H1 (cell line): Measurements from ENCODE around the gene ZIC5. TPM values are rescaled to one million over a fixed set of nuclear protein-coding genes. Genes with fewer than 3 reads are reported as not detected.

Experiments
- CTCF ChIA-PET: fragments of 300-600 bp; sonication (Branson Sonifier 250); formaldehyde crosslinking; loops from one replicate; lab custom pipeline; 2021; ENCODE audit not compliant: partially characterized antibody; lab: Charles Lee
- POLR2A ChIA-PET: fragments of 300-600 bp; sonication (Branson Sonifier 250); formaldehyde crosslinking; loops from one replicate; lab custom pipeline; 2021; ENCODE audit warnings: inconsistent platforms; ENCODE audit not compliant: partially characterized antibody; lab: Charles Lee
- DNase-seq, 2 experiments: peaks; one replicate each; pipeline versions ENCODE4 v3.0.0 to v3.0.0-alpha.2; 2010 to 2022; ENCODE audit warnings: low spot score in 2 of 2, low read depth in 1 of 2, mixed read lengths in 1 of 2
- FAIRE-seq: peaks from 2 replicates; lab custom pipeline; 2011; peaks lifted over from hg19 to GRCh38; lab: Jason Lieb, UNC
- H2AFZ ChIP-seq: 2 replicates; pipeline ENCODE4 v1.8.1; 2012; ENCODE audit warnings: low read length, inconsistent platforms
- H2AK5ac ChIP-seq: 2 replicates; pipeline ENCODE4 v1.6.1; 2013; ENCODE audit warnings: low read depth, low read length
- H2BK120ac ChIP-seq: replicated peaks from 2 replicates; pipeline ENCODE3; 2013; ENCODE audit warnings: low read depth, low read length, inconsistent platforms
- H2BK12ac ChIP-seq: 2 replicates; pipeline ENCODE4 v1.6.1; 2013; ENCODE audit warnings: low read depth, low read length
- H2BK15ac ChIP-seq: 2 replicates; pipeline ENCODE4 v1.6.1; 2013; ENCODE audit warnings: low read length
- H2BK20ac ChIP-seq: 2 replicates; pipeline ENCODE4 v1.6.1; 2013; ENCODE audit warnings: low read length
- H2BK5ac ChIP-seq: 2 replicates; pipeline ENCODE4 v1.6.1; 2013; ENCODE audit warnings: low read depth, low read length
- H3K14ac ChIP-seq: 2 replicates; pipeline ENCODE4 v1.6.1; 2013; ENCODE audit warnings: inconsistent platforms; ENCODE audit not compliant: insufficient read length
- H3K18ac ChIP-seq: 2 replicates; pipeline ENCODE4 v1.6.1; 2013; ENCODE audit warnings: low read length; ENCODE audit errors: extremely low read depth
- H3K23ac ChIP-seq: 2 replicates; pipeline ENCODE4 v1.6.1; 2013; ENCODE audit warnings: inconsistent platforms; ENCODE audit not compliant: insufficient read length
- H3K23me2 ChIP-seq: 2 replicates; pipeline ENCODE4 v1.6.1; 2013; ENCODE audit warnings: low read depth, low read length
- H3K27ac ChIP-seq: 2 replicates; pipeline ENCODE4 v1.6.1; 2011; ENCODE audit warnings: low read depth, low read length, inconsistent platforms
- H3K27me3 ChIP-seq, 4 experiments: replicated peaks in 1 of 4; 1 replicate in 1 of 4; 2 replicates in 3 of 4; pipeline versions ENCODE4 v1.6.1 to v1.8.1; 2011 to 2013; ENCODE audit warnings: low read length in 3 of 4, mild to moderate bottlenecking in 3 of 4, inconsistent platforms in 2 of 4, mixed read lengths in 2 of 4, moderate library complexity in 1 of 4; ENCODE audit not compliant: control insufficient read depth in 3 of 4, insufficient read depth in 3 of 4; ENCODE audit errors: extremely low read depth in 1 of 4
- H3K36me3 ChIP-seq, 4 experiments: 2 replicates each; pipeline versions ENCODE4 v1.6.1 to v1.8.1; 2011 to 2013; ENCODE audit warnings: mild to moderate bottlenecking in 4 of 4, low read length in 3 of 4, moderate library complexity in 2 of 4, control low read depth in 1 of 4, inconsistent platforms in 1 of 4; ENCODE audit not compliant: insufficient read depth in 4 of 4, control insufficient read depth in 2 of 4
- H3K4ac ChIP-seq: replicated peaks from 2 replicates; pipeline ENCODE3; 2013; ENCODE audit warnings: low read length, low read depth, mixed read lengths, inconsistent platforms; ENCODE audit not compliant: insufficient read length
- H3K4me1 ChIP-seq, 4 experiments: replicated peaks in 1 of 4; 1 replicate in 1 of 4; 2 replicates in 3 of 4; pipeline versions ENCODE4 v1.6.1 to v1.8.1; 2011 to 2013; ENCODE audit warnings: low read length in 3 of 4, inconsistent platforms in 2 of 4, mixed read lengths in 1 of 4; ENCODE audit not compliant: insufficient read depth in 4 of 4, control insufficient read depth in 3 of 4
- H3K4me2 ChIP-seq, 2 experiments: 2 replicates each; pipeline versions ENCODE4 v1.6.1 to v1.8.1; 2011 to 2013; ENCODE audit warnings: low read depth in 2 of 2, low read length in 2 of 2, control low read depth in 1 of 2, inconsistent platforms in 1 of 2, mild to moderate bottlenecking in 1 of 2; ENCODE audit not compliant: insufficient read depth in 1 of 2
- H3K4me3 ChIP-seq, 4 experiments: fragments of 200-600, 300-600 bp in 1 of 4; sonication (generic), shearing (Covaris generic), sonication (Bioruptor Twin) in 1 of 4; 2 replicates each; pipeline versions ENCODE4 v1.5.1 to v1.8.1; 2011 to 2016; ENCODE audit warnings: low read length in 4 of 4, low read depth in 3 of 4, control low read depth in 2 of 4, inconsistent platforms in 2 of 4, mild to moderate bottlenecking in 2 of 4, mixed read lengths in 1 of 4, moderate library complexity in 1 of 4; ENCODE audit not compliant: insufficient read depth in 2 of 4; ENCODE audit errors: extremely low read depth in 1 of 4
- H3K56ac ChIP-seq: replicated peaks from 2 replicates; pipeline ENCODE3; 2013; ENCODE audit warnings: low read depth, mild to moderate bottlenecking, mixed read lengths, low read length, inconsistent platforms; ENCODE audit not compliant: insufficient read length
- H3K79me1 ChIP-seq: 2 replicates; pipeline ENCODE4 v1.6.1; 2013; ENCODE audit warnings: low read depth, low read length, control low read depth
- H3K79me2 ChIP-seq, 2 experiments: 2 replicates each; pipeline versions ENCODE4 v1.6.1 to v1.8.1; 2012 to 2013; ENCODE audit warnings: low read length in 2 of 2, mild to moderate bottlenecking in 2 of 2, inconsistent platforms in 1 of 2; ENCODE audit not compliant: insufficient read depth in 2 of 2, control insufficient read depth in 1 of 2
- H3K9ac ChIP-seq, 4 experiments: replicated peaks in 1 of 4; 1 replicate in 1 of 4; 2 replicates in 3 of 4; pipeline versions ENCODE4 v1.6.1 to v1.8.1; 2011 to 2013; ENCODE audit warnings: low read depth in 3 of 4, low read length in 3 of 4, control low read depth in 2 of 4, mild to moderate bottlenecking in 2 of 4, moderate library complexity in 2 of 4, inconsistent platforms in 1 of 4; ENCODE audit errors: extremely low read depth in 1 of 4
- H3K9me3 ChIP-seq, 2 experiments: 2 replicates each; pipeline versions ENCODE4 v1.6.1 to v1.8.1; 2012 to 2013; ENCODE audit warnings: mild to moderate bottlenecking in 2 of 2, moderate library complexity in 2 of 2, control low read depth in 1 of 2, inconsistent platforms in 1 of 2, low read depth in 1 of 2, low read length in 1 of 2, mixed read lengths in 1 of 2; ENCODE audit not compliant: insufficient read depth in 2 of 2
- H4K20me1 ChIP-seq, 2 experiments: replicated peaks in 1 of 2; 2 replicates each; pipeline versions ENCODE3 to v1.8.1; 2011 to 2013; ENCODE audit warnings: inconsistent platforms in 2 of 2, low read length in 2 of 2, mild to moderate bottlenecking in 1 of 2; ENCODE audit not compliant: insufficient read depth in 2 of 2, control insufficient read depth in 1 of 2
- H4K5ac ChIP-seq: 2 replicates; pipeline ENCODE4 v1.6.1; 2013; ENCODE audit warnings: low read length, low read depth, mixed read lengths, inconsistent platforms; ENCODE audit not compliant: insufficient read length
- H4K8ac ChIP-seq: 2 replicates; pipeline ENCODE4 v1.8.0; 2013; ENCODE audit warnings: mild to moderate bottlenecking, moderate library complexity, low read length, inconsistent platforms; ENCODE audit not compliant: insufficient read depth; ENCODE audit errors: extremely low read depth
- H4K91ac ChIP-seq: replicated peaks from 2 replicates; pipeline ENCODE3; 2013; ENCODE audit warnings: low read length, mixed read lengths, inconsistent platforms; ENCODE audit not compliant: insufficient read length
- EZH2 ChIP-seq: fragments of 200-600 bp; sonication (generic); IDR thresholded peaks from 2 replicates; pipeline ENCODE4 v1.7.1; 2012; ENCODE audit warnings: low read depth, mild to moderate bottlenecking, moderate library complexity, low read length, inconsistent platforms; ENCODE audit not compliant: severe bottlenecking
- PHF8 ChIP-seq: fragments of 200-600 bp; sonication (generic); conservative IDR thresholded peaks from 2 replicates; pipeline ENCODE4 v1.7.1; 2012; ENCODE audit warnings: low read depth, mild to moderate bottlenecking, inconsistent platforms, low read length, moderate library complexity
- POLR2A ChIP-seq, 2 experiments: IDR thresholded peaks; 1 replicate in 1 of 2; 2 replicates in 1 of 2; pipeline ENCODE4 v1.6.1; 2011; ENCODE audit warnings: low read depth in 2 of 2, low read length in 2 of 2, mild to moderate bottlenecking in 2 of 2; ENCODE audit errors: control extremely low read depth in 1 of 2
- SP2 ChIP-seq: IDR thresholded peaks from 2 replicates; pipeline ENCODE4 v1.6.1; 2012; ENCODE audit warnings: mild to moderate bottlenecking, low read length, inconsistent platforms
- SRF ChIP-seq: IDR thresholded peaks from 2 replicates; pipeline ENCODE4 v1.6.1; 2011; ENCODE audit warnings: mild to moderate bottlenecking, low read depth, low read length, moderate library complexity
- WGBS, 2 experiments: shearing (Covaris generic) in 1 of 2; methylation state at CpG; one replicate each; pipeline versions ENCODE4 v1.1.6 to v1.1.7; 2013 to 2015; ENCODE audit warnings: low lambda C conversion rate in 2 of 2, mixed read lengths in 2 of 2, inconsistent platforms in 1 of 2, low coverage in 1 of 2, missing lambda C conversion rate in 1 of 2; ENCODE audit not compliant: insufficient replicate concordance in 2 of 2, insufficient coverage in 1 of 2, insufficient read length in 1 of 2; ENCODE audit errors: extremely low coverage in 1 of 2, missing lambda C conversion rate in 1 of 2; 5-methylcytosine and 5-hydroxymethylcytosine counted together
- polyA plus RNA-seq, 7 experiments: library from polyadenylated mRNA; depleted of rRNA in 3 of 7; stranded (reverse) in 5 of 7; unstranded in 2 of 7; fragments of >200 nt in 5 of 7; fragments of 200-250 nt in 2 of 7; gene quantifications; 1 replicate in 5 of 7; 2 replicates in 1 of 7; 4 replicates in 1 of 7; pipeline versions ENCODE4 v1.2.1 to v1.2.3, GENCODE V29; 2011 to 2013; ENCODE audit warnings: missing spikeins in 2 of 7, mixed read lengths in 2 of 7
- total RNA-seq: library from RNA; stranded (reverse); fragmentation: NEBNext Ultra II Directional; extraction: Animal tissue kit (Norgen Biotek cat#: 25700); gene quantifications from 2 replicates; pipeline ENCODE4 v1.2.1, GENCODE V29; 2021

The ZIC5 gene
- total and polyA plus RNA-seq, 2 of the 8 experiments (the other 6 are each of a cell fraction or from before 2014, with no cell fraction given) = 14.2 to 52.7 TPM

DNA sequence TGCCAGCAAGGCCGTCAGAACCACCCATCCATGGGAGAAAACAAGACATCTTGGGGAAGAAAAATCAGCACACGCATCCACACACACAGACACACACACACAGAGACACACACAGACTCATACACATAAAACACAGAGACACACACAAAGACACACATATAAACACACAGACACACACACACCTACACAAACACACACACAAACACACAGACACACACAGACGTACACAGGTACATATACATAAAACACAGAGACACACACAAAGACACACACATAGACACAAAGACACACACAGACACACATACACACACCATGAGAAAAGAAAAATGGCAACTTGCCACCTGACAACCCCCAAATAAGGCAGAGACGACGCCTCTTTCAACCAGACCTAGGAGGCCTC lies 40.6 kb downstream of the ZIC5 start:
- no peaks in the 10 kb centered on the region for H4K20me1 ChIP-seq
- H3K36me3 ChIP-seq = no peaks in the 10 kb centered on the region
- POLR2A ChIA-PET = no interaction called here
- peak overlapping the region; percentile 69; the same call in 1 of the 2 replicates for H2BK12ac ChIP-seq
- H3K9me3 ChIP-seq = no peaks in the 10 kb centered on the region
- CTCF ChIA-PET = interaction anchor here (4.8 kb wide), 1 partner anchor 15 kb away, joined by 27 read pairs; no protein-coding TSS in a partner anchor
- no peaks in the 10 kb centered on the region for H3K79me2 ChIP-seq
- no peak overlapping the region for H3K23ac ChIP-seq
- no peak for TF ChIP-seq SP2
- 0 out of 2 replicates have a peak, but pooled peaks have one; percentile 3 for TF ChIP-seq SRF
- TF ChIP-seq PHF8 = no peak
- no peak for TF ChIP-seq POLR2A (IDR thresholded peaks at IDR 0.05; ENCODE audit: control extremely low read depth in 1 of 2, low read depth in 2 of 2, low read length in 2 of 2)
- TF ChIP-seq EZH2 = no peak
- TF ChIP-seq, all 59 proteins: peak for 1
- H4K8ac ChIP-seq = no peak overlapping the region
- no peak overlapping the region for H3K14ac ChIP-seq
- no peak overlapping the region for H4K5ac ChIP-seq
- H2BK15ac ChIP-seq = peak overlapping the region; percentile 83
- no peak for DNase-seq
- H3K4me2 ChIP-seq = no peak overlapping the region
- H3K4me1 ChIP-seq = peaks cover 0 to 4% (median 2%) of the 10 kb centered on the region in 4 experiments; a peak in 2 of 7 replicates
- no peak overlapping the region for H4K91ac ChIP-seq
- 92% methylated on average over 5 of the region's 5 CpGs; no CpG with 5 or more reads in 1 of the 2 experiments for WGBS, 2 experiments
- H3K27me3 ChIP-seq = no peaks in the 10 kb centered on the region
- H3K9ac ChIP-seq = no peak overlapping the region
- H3K56ac ChIP-seq = no peak overlapping the region
- H2BK20ac ChIP-seq = no peak overlapping the region
- no peaks in the 10 kb centered on the region for H3K79me1 ChIP-seq
- no peaks in the 10 kb centered on the region; the same call in 1 of the 2 replicates for H3K23me2 ChIP-seq
- peak; percentile 13 for FAIRE-seq
- no peak overlapping the region for H3K4ac ChIP-seq
- no peak overlapping the region for H2BK120ac ChIP-seq
- H2AK5ac ChIP-seq = peak overlapping the region; percentile 92
- no peak overlapping the region for H3K4me3 ChIP-seq
- no peak overlapping the region for H3K18ac ChIP-seq
- no peak overlapping the region for H3K27ac ChIP-seq
- no peak overlapping the region for H2AFZ ChIP-seq
- no peak overlapping the region for H2BK5ac ChIP-seq
